Measurements from ENCODE around the gene PCSK4.

DNA sequence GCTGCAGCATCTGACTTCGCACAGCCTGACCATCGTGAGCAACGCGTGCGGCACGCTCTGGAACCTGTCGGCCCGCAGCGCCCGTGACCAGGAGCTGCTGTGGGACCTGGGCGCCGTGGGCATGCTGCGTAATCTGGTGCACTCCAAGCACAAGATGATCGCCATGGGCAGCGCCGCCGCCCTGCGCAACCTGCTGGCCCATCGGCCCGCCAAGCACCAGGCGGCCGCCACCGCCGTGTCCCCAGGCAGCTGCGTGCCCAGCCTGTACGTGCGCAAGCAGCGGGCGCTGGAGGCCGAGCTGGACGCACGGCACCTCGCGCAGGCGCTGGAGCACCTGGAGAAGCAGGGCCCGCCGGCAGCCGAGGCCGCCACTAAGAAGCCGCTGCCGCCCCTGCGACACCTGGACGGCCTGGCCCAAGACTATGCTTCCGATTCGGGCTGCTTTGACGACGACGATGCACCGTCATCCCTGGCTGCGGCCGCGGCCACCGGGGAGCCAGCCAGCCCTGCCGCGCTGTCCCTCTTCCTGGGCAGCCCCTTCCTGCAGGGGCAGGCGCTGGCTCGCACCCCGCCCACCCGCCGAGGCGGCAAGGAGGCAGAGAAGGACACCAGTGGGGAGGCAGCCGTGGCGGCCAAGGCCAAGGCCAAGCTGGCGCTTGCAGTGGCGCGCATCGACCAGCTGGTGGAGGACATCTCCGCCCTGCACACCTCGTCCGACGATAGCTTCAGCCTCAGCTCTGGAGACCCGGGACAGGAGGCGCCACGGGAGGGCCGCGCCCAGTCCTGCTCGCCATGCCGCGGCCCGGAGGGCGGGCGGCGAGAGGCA lies 24.7 kb downstream of the PCSK4 start:
- no peak for TF ChIP-seq FOXM1 (IDR thresholded peaks at IDR 0.05; ENCODE audit: borderline replicate concordance)
- no peak for TF ChIP-seq HDGF (IDR thresholded peaks at IDR 0.05; ENCODE audit: borderline replicate concordance)
- no peak for TF ChIP-seq SUZ12 (IDR thresholded peaks at IDR 0.05)
- no peak for TF ChIP-seq SP1 (IDR thresholded peaks at IDR 0.05)
- no peak for TF ChIP-seq ELF4 (IDR thresholded peaks at IDR 0.05)
